ENCODE data around the gene GLIS1.

GRCh38 chr1:53476579-53476978 lies 262.4 kb downstream of the GLIS1 start:
- TF ChIP-seq CTCF (IDR thresholded peaks at IDR 0.05): no peak
- TF ChIP-seq POLR2A (IDR thresholded peaks at IDR 0.05): no peak

Data from lower leg skin (tissue), 3 donors.